KOPT-K1 (cell line): ENCODE data around the gene PPM1A.

ENCODE experiments used
- H3K27ac ChIP-seq: fragments of 200-600 bp; sonication (generic); 2 replicates; pipeline ENCODE4 v1.5.1; 2016; ENCODE audit warnings: antibody characterized with exemption, mild to moderate bottlenecking, low read depth, low read length; ENCODE audit not compliant: poor library complexity, severe bottlenecking
- H3K36me3 ChIP-seq: fragments of 200-600 bp; sonication (generic); 2 replicates; pipeline ENCODE4 v1.5.1; 2017; ENCODE audit warnings: antibody characterized with exemption, mild to moderate bottlenecking, low read length, moderate library complexity; ENCODE audit not compliant: insufficient read depth
- H3K9me3 ChIP-seq: fragments of 200-600 bp; sonication (generic); 2 replicates; pipeline ENCODE4 v1.5.1; 2017; ENCODE audit warnings: antibody characterized with exemption, low read length, mild to moderate bottlenecking; ENCODE audit not compliant: insufficient read depth, poor library complexity, severe bottlenecking

PPM1A gene

GRCh38 chr14:60273956-60274355, 24.9 kb downstream of the PPM1A start:
- Histone ChIP-seq H3K36me3 (peaks cover 12% of the 10 kb centered on the region; the same call in 1 of the 2 replicates), H3K27ac (no peak overlapping the region), H3K9me3 (no peaks in the 10 kb centered on the region)

GRCh38 chr14:60274448-60274847, 25.4 kb downstream of the PPM1A start:
- Histone ChIP-seq H3K9me3 (no peaks in the 10 kb centered on the region), H3K36me3 (peaks cover 16% of the 10 kb centered on the region; the same call in 1 of the 2 replicates), H3K27ac (no peak overlapping the region)

GRCh38 chr14:60275932-60276331, 26.9 kb downstream of the PPM1A start:
- Histone ChIP-seq H3K27ac (no peak overlapping the region), H3K36me3 (peaks cover 16% of the 10 kb centered on the region; the same call in 1 of the 2 replicates), H3K9me3 (no peaks in the 10 kb centered on the region)

GRCh38 chr14:60276347-60276746, 27.3 kb downstream of the PPM1A start:
- H3K9me3 ChIP-seq = no peaks in the 10 kb centered on the region
- H3K36me3 ChIP-seq = peaks cover 12% of the 10 kb centered on the region; the same call in 1 of the 2 replicates
- H3K27ac ChIP-seq = no peak overlapping the region

- H3K27ac ChIP-seq = no peak overlapping the region
- peaks cover 17% of the 10 kb centered on the region for H3K36me3 ChIP-seq
- no peaks in the 10 kb centered on the region for H3K9me3 ChIP-seq
Observed at GRCh38 chr14:60277605-60278190, 28.7 kb downstream of the PPM1A start.

GRCh38 chr14:60278350-60278749, 29.3 kb downstream of the PPM1A start:
- Histone ChIP-seq H3K27ac (no peak overlapping the region), H3K9me3 (no peaks in the 10 kb centered on the region), H3K36me3 (peaks cover 24% of the 10 kb centered on the region)

GRCh38 chr14:60287452-60287851, 38.4 kb downstream of the PPM1A start:
- H3K27ac ChIP-seq = no peak overlapping the region
- H3K36me3 ChIP-seq = peaks cover 84% of the 10 kb centered on the region
- H3K9me3 ChIP-seq = no peaks in the 10 kb centered on the region

GRCh38 chr14:60288279-60288678, 39.3 kb downstream of the PPM1A start:
- no peaks in the 10 kb centered on the region for H3K9me3 ChIP-seq
- no peak overlapping the region for H3K27ac ChIP-seq
- peaks cover 84% of the 10 kb centered on the region for H3K36me3 ChIP-seq

- H3K36me3 ChIP-seq = peaks cover 58% of the 10 kb centered on the region
- no peak overlapping the region for H3K27ac ChIP-seq
- no peaks in the 10 kb centered on the region for H3K9me3 ChIP-seq
Observed at GRCh38 chr14:60294411-60295069, 45.5 kb downstream of the PPM1A start.

- H3K27ac ChIP-seq = no peak overlapping the region
- no peaks in the 10 kb centered on the region for H3K9me3 ChIP-seq
- peaks cover 8% of the 10 kb centered on the region; the same call in 1 of the 2 replicates for H3K36me3 ChIP-seq
Observed at GRCh38 chr14:60300019-60300418, 51.0 kb downstream of the PPM1A start.

GRCh38 chr14:60301685-60302084, 52.7 kb downstream of the PPM1A start:
- Histone ChIP-seq H3K9me3 (peaks cover 13% of the 10 kb centered on the region), H3K36me3 (peaks cover 8% of the 10 kb centered on the region; the same call in 1 of the 2 replicates), H3K27ac (no peak overlapping the region)

- H3K27ac ChIP-seq = no peak overlapping the region
- peaks cover 13% of the 10 kb centered on the region for H3K9me3 ChIP-seq
Observed at GRCh38 chr14:60302663-60303062, 53.6 kb downstream of the PPM1A start.

GRCh38 chr14:60303745-60304144, 54.7 kb downstream of the PPM1A start:
- no peak overlapping the region for H3K27ac ChIP-seq
- no peaks in the 10 kb centered on the region for H3K36me3 ChIP-seq
- H3K9me3 ChIP-seq = peaks cover 13% of the 10 kb centered on the region

More at GRCh38 chr14:60302663-60303062, 53.6 kb downstream of the PPM1A start:
- H3K36me3 ChIP-seq = peaks cover under 1% of the 10 kb centered on the region; the same call in 1 of the 2 replicates

GRCh38 chr14:60304509-60304908, 55.5 kb downstream of the PPM1A start:
- peaks cover 13% of the 10 kb centered on the region for H3K9me3 ChIP-seq
- H3K36me3 ChIP-seq = no peaks in the 10 kb centered on the region
- no peak overlapping the region for H3K27ac ChIP-seq

GRCh38 chr14:60309867-60310552, 61.0 kb downstream of the PPM1A start:
- Histone ChIP-seq H3K27ac (no peak overlapping the region), H3K36me3 (no peaks in the 10 kb centered on the region), H3K9me3 (peaks cover 13% of the 10 kb centered on the region)
